ENCODE data around the gene GIGYF2. TPM values are rescaled to one million over a fixed set of nuclear protein-coding genes. Genes with fewer than 3 reads are reported as not detected.

Gene GIGYF2
- polyA plus RNA-seq, 1 donor from 2014 or later, result 52.6 TPM

- Histone ChIP-seq H3K9me3 (ENCODE audit: low read length) (no peaks in the 10 kb centered on the region), H2AFZ (ENCODE audit: low read depth, low read length) (no peak overlapping the region), H3K9ac (ENCODE audit: low read length) (no peak overlapping the region), H3K27ac (ENCODE audit: low read length) (no peak overlapping the region), H4K20me1 (ENCODE audit: insufficient read depth) (no peaks in the 10 kb centered on the region), H3K4me3 (ENCODE audit: low read length) (no peak overlapping the region), H3K79me2 (replicated peaks; ENCODE audit: insufficient read depth, low read length) (no peaks in the 10 kb centered on the region), H3K27me3 (ENCODE audit: insufficient read depth, low read depth, low read length) (no peaks in the 10 kb centered on the region), H3K36me3 (ENCODE audit: insufficient read depth, low read length) (no peaks in the 10 kb centered on the region), H3K9me2 (ENCODE audit: insufficient read depth, low read length) (no peaks in the 10 kb centered on the region), H3F3A (ENCODE audit: insufficient read depth, low read length, poor library complexity, severe bottlenecking) (no peaks in the 10 kb centered on the region), H3K4me2 (ENCODE audit: low read length) (no peak overlapping the region)
- no peak for TF ChIP-seq POLR2AphosphoS5 (IDR thresholded peaks at IDR 0.05)
- no peak for TF ChIP-seq CTCF (IDR thresholded peaks at IDR 0.05; ENCODE audit: poor library complexity, severe bottlenecking)
- no peak for TF ChIP-seq EZH2 (IDR thresholded peaks at IDR 0.05; ENCODE audit: borderline replicate concordance, insufficient read depth, low read length, poor library complexity, severe bottlenecking)
- TF ChIP-seq SMC3 (conservative IDR thresholded peaks at IDR 0.05; ENCODE audit: poor library complexity), result no peak
- TF ChIP-seq RAD21 (conservative IDR thresholded peaks at IDR 0.05), result no peak
- TF ChIP-seq REST (IDR thresholded peaks at IDR 0.05; ENCODE audit: borderline replicate concordance), result no peak
- no peak for TF ChIP-seq EP300 (conservative IDR thresholded peaks at IDR 0.05; ENCODE audit: poor library complexity, severe bottlenecking)
These were observed 189.0 kb downstream of the GIGYF2 start for GRCh38 chr2:232886176-232886575.

GRCh38 chr2:232886632-232887031 is 189.5 kb downstream of the GIGYF2 start:
- H3F3A ChIP-seq (ENCODE audit: insufficient read depth, low read length, poor library complexity, severe bottlenecking), result no peaks in the 10 kb centered on the region
- no peaks in the 10 kb centered on the region for H3K79me2 ChIP-seq (replicated peaks; ENCODE audit: insufficient read depth, low read length)
- H2AFZ ChIP-seq (ENCODE audit: low read depth, low read length), result no peak overlapping the region
- H4K20me1 ChIP-seq (ENCODE audit: insufficient read depth), result no peaks in the 10 kb centered on the region
- TF ChIP-seq EZH2 (IDR thresholded peaks at IDR 0.05; ENCODE audit: borderline replicate concordance, insufficient read depth, low read length, poor library complexity, severe bottlenecking), result no peak
- no peak for TF ChIP-seq CTCF (IDR thresholded peaks at IDR 0.05; ENCODE audit: poor library complexity, severe bottlenecking)
- TF ChIP-seq POLR2AphosphoS5 (IDR thresholded peaks at IDR 0.05), result no peak
- TF ChIP-seq MXI1 (conservative IDR thresholded peaks at IDR 0.05; ENCODE audit: poor library complexity, severe bottlenecking), result no peak
- no peak for TF ChIP-seq EP300 (conservative IDR thresholded peaks at IDR 0.05; ENCODE audit: poor library complexity, severe bottlenecking)
- TF ChIP-seq TAF1 (IDR thresholded peaks at IDR 0.05; ENCODE audit: low read depth), result no peak
- TF ChIP-seq RAD21 (conservative IDR thresholded peaks at IDR 0.05), result no peak
- TF ChIP-seq SMC3 (conservative IDR thresholded peaks at IDR 0.05; ENCODE audit: poor library complexity), result no peak
- no peak for TF ChIP-seq REST (IDR thresholded peaks at IDR 0.05; ENCODE audit: borderline replicate concordance)
- H3K9me2 ChIP-seq (ENCODE audit: insufficient read depth, low read length), result no peaks in the 10 kb centered on the region
- no peak overlapping the region for H3K4me2 ChIP-seq (ENCODE audit: low read length)
- no peak overlapping the region for H3K27ac ChIP-seq (ENCODE audit: low read length)
- H3K27me3 ChIP-seq (ENCODE audit: insufficient read depth, low read depth, low read length), result no peaks in the 10 kb centered on the region
- H3K9ac ChIP-seq (ENCODE audit: low read length), result no peak overlapping the region
- no peaks in the 10 kb centered on the region for H3K36me3 ChIP-seq (ENCODE audit: insufficient read depth, low read length)
- no peaks in the 10 kb centered on the region for H3K9me3 ChIP-seq (ENCODE audit: low read length)
- H3K4me3 ChIP-seq (ENCODE audit: low read length), result no peak overlapping the region

Measured in neural cell (in vitro differentiated cells).